Hematopoietic multipotent progenitor cell treated with erythropoietin and hydrocortisone succinate and interleukin-3 and kit ligand, for 17 days (in vitro differentiated cells): ENCODE measurements around the gene ATXN1.
"Not testable (repeated sequence)": the region's sequence is repeated elsewhere in the genome, so short reads cannot be mapped to it uniquely, and the experiment has no call there.

Experiments used
- DNase-seq: peaks from one replicate; pipeline ENCODE4 v3.0.0-alpha.2; 2015; ENCODE audit warnings: low spot score

Gene ATXN1

GRCh38 chr6:16760516-16761470, at the start of gene ATXN1:
TSS of gene ATXN1 (minus strand) at chr6:16761460.
- DNase-seq: no peak

GRCh38 chr6:16810411-16810810, 49.2 kb upstream of the ATXN1 start:
- DNase-seq: no peak

GRCh38 chr6:16809753-16810358, 48.6 kb upstream of the ATXN1 start:
- no peak for DNase-seq

GRCh38 chr6:16807956-16808355, 46.7 kb upstream of the ATXN1 start:
- DNase-seq: no peak

GRCh38 chr6:16806363-16806762, 45.1 kb upstream of the ATXN1 start:
- no peak for DNase-seq

GRCh38 chr6:16805243-16805950, 44.1 kb upstream of the ATXN1 start:
- no peak for DNase-seq

- no peak for DNase-seq
Measured at GRCh38 chr6:16804546-16805242, 43.4 kb upstream of the ATXN1 start.

GRCh38 chr6:16803294-16804200, 42.3 kb upstream of the ATXN1 start:
- DNase-seq: no peak

GRCh38 chr6:16802071-16802470, 40.8 kb upstream of the ATXN1 start:
- DNase-seq: no peak

GRCh38 chr6:16800942-16801341, 39.7 kb upstream of the ATXN1 start:
- DNase-seq: no peak

- no peak for DNase-seq
Measured at GRCh38 chr6:16800341-16800740, 39.1 kb upstream of the ATXN1 start.

- DNase-seq: no peak
Measured at GRCh38 chr6:16799279-16800193, 38.3 kb upstream of the ATXN1 start.

- no peak for DNase-seq
Measured at GRCh38 chr6:16793828-16794412, 32.7 kb upstream of the ATXN1 start.

- no peak for DNase-seq
Measured at GRCh38 chr6:16789329-16790038, 28.2 kb upstream of the ATXN1 start.

- no peak for DNase-seq
Measured at GRCh38 chr6:16787128-16787682, 25.9 kb upstream of the ATXN1 start.

- no peak for DNase-seq
Measured at GRCh38 chr6:16785496-16785895, 24.2 kb upstream of the ATXN1 start.

GRCh38 chr6:16784957-16785356, 23.7 kb upstream of the ATXN1 start:
- DNase-seq: not testable (repeated sequence)

- DNase-seq: no peak
Measured at GRCh38 chr6:16783952-16784565, 22.8 kb upstream of the ATXN1 start.
